ENCODE data around the gene SNRPD1.

SNRPD1 gene

GRCh38 chr18:21599585-21600525 lies 12.3 kb upstream of the SNRPD1 start (continued):
- TF ChIP-seq PRDM2 (tag by site-specific recombination; IDR thresholded peaks at IDR 0.05; ENCODE audit: borderline replicate concordance) (peak; percentile 77; the same call in 1 of the 2 replicates), ZXDB (tag by site-specific recombination; IDR thresholded peaks at IDR 0.05) (no peak), ZNF10 (tag by site-specific recombination; IDR thresholded peaks at IDR 0.05) (no peak), ZNF48 (tag by site-specific recombination; IDR thresholded peaks at IDR 0.05) (no peak), ZNF555 (tag by site-specific recombination; conservative IDR thresholded peaks at IDR 0.05) (no peak), ZNF501 (tag by site-specific recombination; IDR thresholded peaks at IDR 0.05) (no peak), ZNF174 (tag by site-specific recombination; IDR thresholded peaks at IDR 0.05) (no peak), ZNF518A (tag by site-specific recombination; conservative IDR thresholded peaks at IDR 0.05; ENCODE audit: low read depth) (no peak), ZNF449 (tag by site-specific recombination; IDR thresholded peaks at IDR 0.05) (no peak), KLF8 (tag by site-specific recombination; IDR thresholded peaks at IDR 0.05) (no peak; the same call in 1 of the 2 replicates), ZSCAN23 (tag by site-specific recombination; IDR thresholded peaks at IDR 0.05) (no peak), ZNF202 (tag by site-specific recombination; IDR thresholded peaks at IDR 0.05; ENCODE audit: borderline replicate concordance) (no peak), INSM2 (tag by site-specific recombination; IDR thresholded peaks at IDR 0.05) (no peak), ZNF23 (tag by site-specific recombination; IDR thresholded peaks at IDR 0.05; ENCODE audit: borderline replicate concordance) (no peak), KLF16 (tag by site-specific recombination; IDR thresholded peaks at IDR 0.05) (no peak; the same call in none of the 2 replicates), ZNF560 (tag by site-specific recombination; IDR thresholded peaks at IDR 0.05; ENCODE audit: borderline replicate concordance) (no peak), REPIN1 (tag by site-specific recombination; IDR thresholded peaks at IDR 0.05; ENCODE audit: low read depth) (no peak), ZSCAN5A (tag by site-specific recombination; IDR thresholded peaks at IDR 0.05) (no peak), ZNF169 (tag by site-specific recombination; IDR thresholded peaks at IDR 0.05) (0 out of 2 replicates have a peak, but pooled peaks have one; percentile 24), MEIS1 (CRISPR knock-in tag; IDR thresholded peaks at IDR 0.05; ENCODE audit: borderline replicate concordance) (no peak), YY1 (tag by site-specific recombination; IDR thresholded peaks at IDR 0.05) (peak; percentile 91)
